ENCODE measurements around the gene SEMA4D.

The SEMA4D gene

GRCh38 chr9:89543621-89544278, 45.8 kb upstream of the SEMA4D start:
- Histone ChIP-seq H3K36me3 (ENCODE audit: insufficient read depth) (no peaks in the 10 kb centered on the region), H4K20me1 (ENCODE audit: insufficient read depth) (no peaks in the 10 kb centered on the region), H3K27me3 (ENCODE audit: insufficient read depth, low read depth) (no peaks in the 10 kb centered on the region), H2AFZ (ENCODE audit: low read depth) (no peak overlapping the region), H3K4me3 (IDR thresholded peaks at IDR 0.05; ENCODE audit: insufficient read depth, low read depth, low read length) (no peak overlapping the region), H3K4me2 (no peak overlapping the region), H3K4me1 (ENCODE audit: low read depth, poor library complexity, severe bottlenecking) (peaks cover 6% of the 10 kb centered on the region), H3K27ac (no peak overlapping the region), H3K79me2 (ENCODE audit: insufficient read depth, low read depth) (no peaks in the 10 kb centered on the region), H3K9ac (no peak overlapping the region)
- TF ChIP-seq CTCF (conservative IDR thresholded peaks at IDR 0.05; ENCODE audit: low read depth, low read length), result no peak

- Histone ChIP-seq H3K27me3 (ENCODE audit: insufficient read depth, low read depth) (no peaks in the 10 kb centered on the region), H4K20me1 (ENCODE audit: insufficient read depth) (no peaks in the 10 kb centered on the region), H3K79me2 (ENCODE audit: insufficient read depth, low read depth) (no peaks in the 10 kb centered on the region), H3K27ac (no peak overlapping the region), H3K36me3 (ENCODE audit: insufficient read depth) (no peaks in the 10 kb centered on the region), H3K9ac (no peak overlapping the region), H3K4me1 (ENCODE audit: low read depth, poor library complexity, severe bottlenecking) (peaks cover under 1% of the 10 kb centered on the region), H3K4me2 (no peak overlapping the region), H2AFZ (ENCODE audit: low read depth) (no peak overlapping the region), H3K4me3 (IDR thresholded peaks at IDR 0.05; ENCODE audit: insufficient read depth, low read depth, low read length) (no peak overlapping the region)
- no peak for TF ChIP-seq CTCF (conservative IDR thresholded peaks at IDR 0.05; ENCODE audit: low read depth, low read length)
Measured at GRCh38 chr9:89543111-89543510, 45.2 kb upstream of the SEMA4D start.

- Histone ChIP-seq H3K4me3 (IDR thresholded peaks at IDR 0.05; ENCODE audit: insufficient read depth, low read depth, low read length) (no peak overlapping the region), H3K4me2 (no peak overlapping the region), H2AFZ (ENCODE audit: low read depth) (no peak overlapping the region), H3K79me2 (ENCODE audit: insufficient read depth, low read depth) (no peaks in the 10 kb centered on the region), H3K9ac (no peak overlapping the region), H3K27me3 (ENCODE audit: insufficient read depth, low read depth) (no peaks in the 10 kb centered on the region), H3K36me3 (ENCODE audit: insufficient read depth) (no peaks in the 10 kb centered on the region), H3K4me1 (ENCODE audit: low read depth, poor library complexity, severe bottlenecking) (no peaks in the 10 kb centered on the region), H3K27ac (no peak overlapping the region), H4K20me1 (ENCODE audit: insufficient read depth) (no peaks in the 10 kb centered on the region)
- no peak for TF ChIP-seq CTCF (conservative IDR thresholded peaks at IDR 0.05; ENCODE audit: low read depth, low read length)
Measured at GRCh38 chr9:89542401-89543021, 44.6 kb upstream of the SEMA4D start.

GRCh38 chr9:89541798-89542197, 43.9 kb upstream of the SEMA4D start:
- H3K79me2 ChIP-seq (ENCODE audit: insufficient read depth, low read depth), result no peaks in the 10 kb centered on the region
- H3K4me2 ChIP-seq, result no peak overlapping the region
- H3K9ac ChIP-seq, result no peak overlapping the region

More at GRCh38 chr9:89541798-89542197, 43.9 kb upstream of the SEMA4D start:
- H3K4me1 ChIP-seq (ENCODE audit: low read depth, poor library complexity, severe bottlenecking), result no peaks in the 10 kb centered on the region
- no peaks in the 10 kb centered on the region for H3K27me3 ChIP-seq (ENCODE audit: insufficient read depth, low read depth)
- H3K27ac ChIP-seq, result no peak overlapping the region
- H3K4me3 ChIP-seq (IDR thresholded peaks at IDR 0.05; ENCODE audit: insufficient read depth, low read depth, low read length), result no peak overlapping the region
- TF ChIP-seq CTCF (conservative IDR thresholded peaks at IDR 0.05; ENCODE audit: low read depth, low read length), result no peak
- H2AFZ ChIP-seq (ENCODE audit: low read depth), result no peak overlapping the region
- H3K36me3 ChIP-seq (ENCODE audit: insufficient read depth), result no peaks in the 10 kb centered on the region
- no peaks in the 10 kb centered on the region for H4K20me1 ChIP-seq (ENCODE audit: insufficient read depth)

All from KMS-11 (cell line).